SU-DHL-6 (cell line): ENCODE results near the gene RAB43.

Experiments
- CTCF ChIP-seq: fragments of 200-600 bp; sonication (generic); IDR thresholded peaks from one replicate; pipeline ENCODE4 v1.5.1; 2017; ENCODE audit warnings: antibody characterized with exemption, mild to moderate bottlenecking, low read length, moderate library complexity; ENCODE audit not compliant: insufficient read depth, poor library complexity, severe bottlenecking
- EZH2phosphoT487 ChIP-seq: fragments of 200-600 bp; sonication (generic), shearing (Covaris generic); conservative IDR thresholded peaks from 2 replicates; pipeline ENCODE4 v1.6.1; 2018; ENCODE audit warnings: mild to moderate bottlenecking, antibody characterized with exemption, low read length, moderate library complexity, mixed read lengths

- TF ChIP-seq CTCF (no peak), EZH2phosphoT487 (no peak)
Observed at GRCh38 chr3:129104498-129105079, 17.0 kb downstream of the RAB43 start.
